Mesenchymal stem cell (in vitro differentiated cells and primary cell): Measurements from ENCODE around the gene DNTT.
A peak's percentile ranks its signal among the peaks of the same experiment; 100 is the strongest.

Source experiments
- DNase-seq: peaks from one replicate; pipeline ENCODE4 v3.0.0-alpha.2; 2013
- H2AFZ ChIP-seq: one replicate; pipeline ENCODE4 v1.6.1; 2013; ENCODE audit warnings: low read depth, mild to moderate bottlenecking, control low read depth, inconsistent platforms, low read length, moderate library complexity
- H2AK5ac ChIP-seq: 2 replicates; pipeline ENCODE4 v1.6.1; 2013; ENCODE audit warnings: low read length, moderate library complexity, mild to moderate bottlenecking, inconsistent platforms; ENCODE audit not compliant: severe bottlenecking
- H2BK120ac ChIP-seq: one replicate; pipeline ENCODE4 v1.6.1; 2013; ENCODE audit warnings: low read depth, mild to moderate bottlenecking, inconsistent platforms, low read length, moderate library complexity
- H2BK12ac ChIP-seq, 2 experiments: one replicate each; pipeline ENCODE4 v1.6.1; 2013; ENCODE audit warnings: inconsistent platforms in 2 of 2, low read length in 2 of 2, mild to moderate bottlenecking in 2 of 2, moderate library complexity in 2 of 2, control low read depth in 1 of 2
- H2BK15ac ChIP-seq: one replicate; pipeline ENCODE4 v1.6.1; 2013; ENCODE audit warnings: mild to moderate bottlenecking, low read depth, inconsistent platforms; ENCODE audit not compliant: poor library complexity, severe bottlenecking
- H2BK5ac ChIP-seq: 2 replicates; pipeline ENCODE4 v1.6.1; 2013; ENCODE audit warnings: low read depth, mild to moderate bottlenecking, low read length, control low read depth, inconsistent platforms; ENCODE audit not compliant: poor library complexity, severe bottlenecking
- H3K14ac ChIP-seq, 2 experiments: one replicate each; pipeline ENCODE4 v1.6.1; 2013; ENCODE audit warnings: inconsistent platforms in 2 of 2, low read length in 2 of 2, control low read depth in 1 of 2, mild to moderate bottlenecking in 1 of 2, moderate library complexity in 1 of 2
- H3K18ac ChIP-seq, 2 experiments: one replicate each; pipeline ENCODE4 v1.6.1; 2013; ENCODE audit warnings: inconsistent platforms in 2 of 2, low read length in 2 of 2, control low read depth in 1 of 2, low read depth in 1 of 2, mild to moderate bottlenecking in 1 of 2
- H3K23ac ChIP-seq, 2 experiments: one replicate each; pipeline ENCODE4 v1.6.1; 2013; ENCODE audit warnings: inconsistent platforms in 2 of 2, low read length in 2 of 2, mild to moderate bottlenecking in 2 of 2, moderate library complexity in 2 of 2, control low read depth in 1 of 2
- H3K27ac ChIP-seq: 2 replicates; pipeline ENCODE4 v1.5.1; 2013; ENCODE audit warnings: mild to moderate bottlenecking, moderate library complexity, low read length, control low read depth, inconsistent platforms; ENCODE audit not compliant: poor library complexity, severe bottlenecking
- H3K27me3 ChIP-seq, 2 experiments: 2 replicates each; pipeline versions ENCODE4 v1.6.1 to v1.7.0; 2013; ENCODE audit warnings: low read length in 2 of 2, mild to moderate bottlenecking in 2 of 2, moderate library complexity in 2 of 2, control low read depth in 1 of 2, inconsistent platforms in 1 of 2; ENCODE audit not compliant: control insufficient read depth in 1 of 2, insufficient read depth in 1 of 2
- H3K36me3 ChIP-seq, 2 experiments: 2 replicates each; pipeline versions ENCODE4 v1.6.1 to v1.7.0; 2013; ENCODE audit warnings: low read length in 2 of 2, control low read depth in 1 of 2, inconsistent platforms in 1 of 2, low read depth in 1 of 2, mild to moderate bottlenecking in 1 of 2; ENCODE audit not compliant: insufficient read depth in 2 of 2, control insufficient read depth in 1 of 2
- H3K4ac ChIP-seq, 2 experiments: one replicate each; pipeline ENCODE4 v1.6.1; 2013; ENCODE audit warnings: inconsistent platforms in 2 of 2, low read length in 2 of 2, mild to moderate bottlenecking in 2 of 2, moderate library complexity in 2 of 2, control low read depth in 1 of 2, low read depth in 1 of 2
- H3K4me1 ChIP-seq: 2 replicates; pipeline ENCODE4 v1.6.1; 2013; ENCODE audit warnings: low read depth, low read length, control low read depth; ENCODE audit not compliant: control insufficient read depth, insufficient read depth
- H3K4me2 ChIP-seq: 2 replicates; pipeline ENCODE4 v1.6.1; 2013; ENCODE audit warnings: low read length, mild to moderate bottlenecking, inconsistent platforms; ENCODE audit not compliant: poor library complexity, severe bottlenecking
- H3K4me3 ChIP-seq, 2 experiments: 2 replicates each; pipeline versions ENCODE4 v1.5.1 to v1.7.0; 2013; ENCODE audit warnings: low read length in 2 of 2, mild to moderate bottlenecking in 2 of 2, control low read depth in 1 of 2, low read depth in 1 of 2; ENCODE audit not compliant: insufficient read depth in 1 of 2
- H3K79me1 ChIP-seq: replicated peaks from 2 replicates; pipeline ENCODE4 v1.6.1; 2013; ENCODE audit warnings: mild to moderate bottlenecking, control low read depth, low read length, inconsistent platforms; ENCODE audit not compliant: poor library complexity, severe bottlenecking
- H3K9ac ChIP-seq: 2 replicates; pipeline ENCODE4 v1.7.0; 2013; ENCODE audit warnings: mild to moderate bottlenecking, low read length, moderate library complexity
- H3K9me3 ChIP-seq: 2 replicates; pipeline ENCODE4 v1.7.0; 2013; ENCODE audit warnings: mild to moderate bottlenecking, low read length; ENCODE audit not compliant: control insufficient read depth
- H4K8ac ChIP-seq: one replicate; pipeline ENCODE4 v1.6.1; 2013; ENCODE audit warnings: inconsistent platforms, mild to moderate bottlenecking, low read length, moderate library complexity
- H4K91ac ChIP-seq: one replicate; pipeline ENCODE4 v1.6.1; 2013; ENCODE audit warnings: mild to moderate bottlenecking, low read length, inconsistent platforms
- WGBS: methylation state at CpG from one replicate; pipeline ENCODE4 v1.1.7; 2013; ENCODE audit warnings: mixed read lengths; 5-methylcytosine and 5-hydroxymethylcytosine counted together

DNTT gene

GRCh38 chr10:96333101-96333500 is 28.9 kb downstream of the DNTT start:
- Histone ChIP-seq H3K14ac (no peak overlapping the region), H4K91ac (no peak overlapping the region), H2BK5ac (no peak overlapping the region), H2AFZ (no peak overlapping the region), H3K9me3 (no peaks in the 10 kb centered on the region), H3K9ac (no peak overlapping the region), H3K27ac (no peak overlapping the region), H2BK15ac (no peak overlapping the region), H2BK120ac (no peak overlapping the region), H3K18ac (no peak overlapping the region), H3K4me3 (no peak overlapping the region), H3K4me1 (no peaks in the 10 kb centered on the region), H3K4me2 (no peak overlapping the region), H2AK5ac (no peak overlapping the region), H3K36me3 (no peaks in the 10 kb centered on the region), H4K8ac (no peak overlapping the region), H3K4ac (no peak overlapping the region), H3K27me3 (peaks cover 33 to 42% of the 10 kb centered on the region in 2 experiments), H3K23ac (no peak overlapping the region), H2BK12ac (no peak overlapping the region), H3K79me1 (no peaks in the 10 kb centered on the region)
- DNase-seq, result no peak
- 86% methylated on average over 1 of the region's 1 CpG for WGBS

- Histone ChIP-seq H3K9me3 (no peaks in the 10 kb centered on the region), H3K36me3 (no peaks in the 10 kb centered on the region)
- 65% methylated on average over 4 of the region's 5 CpGs for WGBS
Observed at GRCh38 chr10:96334616-96335526, 30.6 kb downstream of the DNTT start.

GRCh38 chr10:96337106-96337505 is 32.9 kb downstream of the DNTT start:
- Histone ChIP-seq H3K4ac (no peak overlapping the region), H4K8ac (no peak overlapping the region), H3K4me2 (no peak overlapping the region), H2BK120ac (no peak overlapping the region), H4K91ac (no peak overlapping the region), H3K14ac (no peak overlapping the region), H2AK5ac (no peak overlapping the region), H3K9me3 (no peaks in the 10 kb centered on the region), H2BK12ac (no peak overlapping the region), H3K27ac (no peak overlapping the region), H3K79me1 (no peaks in the 10 kb centered on the region), H3K4me3 (no peak overlapping the region), H3K4me1 (no peaks in the 10 kb centered on the region), H3K9ac (no peak overlapping the region), H3K18ac (no peak overlapping the region), H3K36me3 (no peaks in the 10 kb centered on the region), H2AFZ (no peak overlapping the region), H3K23ac (no peak overlapping the region), H2BK5ac (no peak overlapping the region), H2BK15ac (no peak overlapping the region), H3K27me3 (peaks cover 26 to 36% of the 10 kb centered on the region in 2 experiments)
- 78% methylated on average over 1 of the region's 2 CpGs for WGBS
- no peak for DNase-seq

More at GRCh38 chr10:96334616-96335526, 30.6 kb downstream of the DNTT start:
- no peaks in the 10 kb centered on the region for H3K79me1 ChIP-seq
- H2BK15ac ChIP-seq, result no peak overlapping the region
- H3K27ac ChIP-seq, result no peak overlapping the region
- no peak overlapping the region for H3K23ac ChIP-seq
- no peak overlapping the region for H3K4me3 ChIP-seq
- H2BK12ac ChIP-seq, result no peak overlapping the region
- peaks cover 31 to 42% of the 10 kb centered on the region in 2 experiments for H3K27me3 ChIP-seq
- H4K91ac ChIP-seq, result no peak overlapping the region
- no peak overlapping the region for H3K4me2 ChIP-seq
- no peak overlapping the region for H2BK5ac ChIP-seq
- H3K4ac ChIP-seq, result no peak overlapping the region
- H2AK5ac ChIP-seq, result no peak overlapping the region
- H3K14ac ChIP-seq, result no peak overlapping the region
- H2AFZ ChIP-seq, result no peak overlapping the region
- no peaks in the 10 kb centered on the region for H3K4me1 ChIP-seq
- H3K9ac ChIP-seq, result no peak overlapping the region
- H3K18ac ChIP-seq, result no peak overlapping the region
- no peak overlapping the region for H4K8ac ChIP-seq
- DNase-seq, result peak; percentile 30
- H2BK120ac ChIP-seq, result no peak overlapping the region

- WGBS, result 40% methylated on average over 4 of the region's 5 CpGs
- no peak overlapping the region for H3K4me2 ChIP-seq
- H3K23ac ChIP-seq, result no peak overlapping the region
- H3K4ac ChIP-seq, result no peak overlapping the region
- DNase-seq, result no peak
- no peak overlapping the region for H3K27ac ChIP-seq
- H3K4me1 ChIP-seq, result no peaks in the 10 kb centered on the region
- no peak overlapping the region for H3K4me3 ChIP-seq
- no peaks in the 10 kb centered on the region for H3K36me3 ChIP-seq
- no peak overlapping the region for H2BK12ac ChIP-seq
- H3K9me3 ChIP-seq, result no peaks in the 10 kb centered on the region
- no peak overlapping the region for H4K8ac ChIP-seq
- peaks cover 25 to 33% of the 10 kb centered on the region in 2 experiments for H3K27me3 ChIP-seq
- H3K14ac ChIP-seq, result no peak overlapping the region
- H4K91ac ChIP-seq, result no peak overlapping the region
- no peak overlapping the region for H2BK15ac ChIP-seq
- H2BK120ac ChIP-seq, result no peak overlapping the region
- H3K9ac ChIP-seq, result no peak overlapping the region
- no peak overlapping the region for H2BK5ac ChIP-seq
- H2AFZ ChIP-seq, result no peak overlapping the region
- no peaks in the 10 kb centered on the region for H3K79me1 ChIP-seq
- H2AK5ac ChIP-seq, result no peak overlapping the region
- no peak overlapping the region for H3K18ac ChIP-seq
Observed at GRCh38 chr10:96338279-96338925, 34.2 kb downstream of the DNTT start.
